HG03095 (cell line): Measurements from ENCODE around the gene PIK3R6.
"Not testable (repeated sequence)": the region's sequence is repeated elsewhere in the genome, so short reads cannot be mapped to it uniquely, and the experiment has no call there.

Experiments used
- ATAC-seq: cut with Tn5 transposase; IDR thresholded peaks from one replicate; pipeline ENCODE4 v1.9.1; 2021; ENCODE audit warnings: moderate library complexity; ENCODE audit not compliant: unreplicated experiment

Gene PIK3R6

DNA sequence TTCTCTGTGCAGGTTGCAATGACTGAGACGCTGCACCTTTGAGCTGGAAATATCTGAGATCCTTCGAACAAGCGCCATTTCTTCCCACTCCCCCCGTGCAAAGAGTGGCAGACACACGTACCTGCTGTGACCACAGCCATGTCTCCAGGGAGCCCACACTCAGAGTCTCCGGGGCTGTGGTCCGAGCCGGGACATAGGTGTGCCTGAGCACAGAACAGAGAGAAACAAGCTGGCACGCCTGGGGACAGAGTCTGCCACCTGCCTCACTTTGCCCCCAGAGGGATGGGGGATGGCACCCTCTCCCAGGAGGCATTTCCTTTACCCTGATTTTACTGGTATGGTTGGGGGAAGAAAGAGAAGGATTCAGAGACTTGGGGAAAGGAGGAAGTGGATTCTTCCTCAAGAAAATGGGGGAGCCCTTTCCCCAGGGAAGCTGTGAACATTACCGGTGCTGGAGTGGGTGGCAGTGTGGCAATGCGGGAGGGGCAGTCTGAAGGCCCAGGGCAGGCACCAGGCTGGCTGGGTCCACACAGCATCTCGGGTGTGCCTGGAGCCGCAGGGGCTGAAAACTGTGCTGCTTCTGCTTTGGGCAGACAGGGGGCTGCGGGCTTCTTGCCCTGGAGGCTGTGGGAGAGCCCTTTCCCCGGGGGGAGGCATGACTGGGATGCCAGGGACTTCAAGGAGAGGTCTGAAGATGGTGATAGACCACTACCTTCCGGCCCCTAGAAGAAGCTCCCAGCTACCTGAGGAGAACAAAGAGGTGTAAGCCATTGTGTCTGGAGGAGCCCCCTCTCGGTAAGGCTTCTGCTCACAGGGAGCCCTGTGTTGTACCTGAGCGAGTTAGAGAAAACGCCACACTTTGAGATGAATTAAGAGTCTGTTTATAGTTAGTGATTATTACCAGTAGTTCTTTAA, 6.6 kb upstream of the PIK3R6 start:
- ATAC-seq: no peak

DNA sequence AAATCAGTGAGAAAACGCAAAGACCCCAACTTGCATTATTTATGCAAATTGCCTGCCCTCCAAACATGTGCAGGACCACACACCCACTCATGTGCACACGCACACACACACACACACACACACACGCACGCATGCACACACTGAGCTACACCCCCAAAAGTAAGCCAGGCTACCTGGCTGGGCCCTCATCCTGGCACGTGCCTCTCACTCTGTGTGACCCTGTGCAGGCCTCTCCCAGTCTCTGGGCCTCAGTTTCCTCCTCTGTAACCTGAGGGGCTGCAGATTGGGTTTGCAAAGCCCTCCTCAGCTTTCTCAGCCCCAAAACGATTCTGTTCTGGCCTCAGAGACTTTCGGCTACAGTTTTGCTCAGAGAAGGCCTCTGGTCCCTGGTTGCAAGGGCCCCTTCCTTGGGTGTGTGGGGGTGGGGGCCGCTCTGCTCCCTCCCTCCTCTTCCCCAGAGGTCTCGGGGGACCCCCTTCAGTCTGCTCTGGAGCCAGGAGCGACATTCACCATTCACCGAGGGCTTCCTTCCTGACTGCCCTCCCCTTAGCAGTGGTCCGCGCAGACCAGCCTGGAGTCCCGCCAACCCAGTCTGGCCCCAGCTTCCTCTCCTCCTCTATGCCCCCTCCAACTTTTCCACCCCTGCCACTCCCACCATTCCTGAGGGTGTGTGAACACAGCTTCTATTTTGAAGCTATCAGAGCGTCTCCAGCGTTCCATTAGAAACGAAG, 5.4 kb upstream of the PIK3R6 start:
- no peak for ATAC-seq

DNA sequence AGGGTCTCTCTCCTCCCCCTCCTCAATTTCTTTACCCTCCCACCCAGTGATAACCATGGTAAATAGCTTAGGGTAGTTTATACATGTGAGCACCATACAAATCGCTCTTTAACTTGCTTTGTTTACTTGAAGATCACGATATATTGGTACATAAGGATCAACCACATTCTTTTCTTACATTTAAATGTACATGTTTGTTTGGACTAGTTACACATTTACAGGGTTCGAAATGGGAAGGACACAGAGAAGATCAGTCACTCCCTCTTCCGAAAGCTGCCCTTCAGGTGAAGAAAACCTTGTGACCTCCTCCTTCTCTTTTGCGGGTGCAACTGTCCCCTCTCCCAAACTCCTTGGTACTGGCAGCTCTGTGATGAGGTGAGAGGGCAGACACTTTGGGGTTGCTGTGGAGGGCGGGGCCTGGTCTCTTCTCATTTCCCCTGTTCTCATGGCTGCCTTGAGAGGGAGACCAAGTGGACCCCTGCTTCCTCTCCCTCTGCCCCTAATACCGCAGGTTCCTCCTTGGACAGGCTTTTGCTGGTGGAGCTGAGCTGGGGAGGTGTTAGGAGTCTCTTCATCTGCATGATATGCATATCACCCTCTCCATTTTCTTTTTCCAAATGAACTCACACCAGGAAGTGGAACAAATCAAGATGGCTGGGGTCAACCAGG, 4.7 kb upstream of the PIK3R6 start:
- ATAC-seq: no peak

DNA sequence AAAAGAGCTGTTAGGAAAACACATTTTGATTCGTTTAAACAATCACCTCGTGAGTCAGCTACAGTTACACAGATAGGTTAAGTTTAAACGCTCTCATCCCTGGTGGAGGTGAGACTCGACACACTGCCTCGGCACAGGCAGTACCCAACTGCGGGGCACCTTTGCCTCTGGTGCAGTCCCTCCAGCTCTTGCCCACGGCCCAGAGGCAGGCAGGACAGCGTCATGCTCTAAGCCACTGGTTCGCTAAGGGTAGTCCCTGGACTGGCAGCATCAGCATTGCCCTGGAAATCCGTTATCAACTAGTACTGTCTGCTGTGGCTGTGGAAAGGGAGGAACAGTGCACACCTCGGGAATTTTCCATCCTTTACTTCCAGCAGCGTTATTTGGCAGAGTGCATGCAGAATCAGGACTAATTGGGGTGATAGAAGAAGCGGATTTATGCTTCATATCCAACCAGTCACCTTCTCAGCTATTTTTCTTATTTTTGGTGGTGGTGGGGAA, 3.7 kb upstream of the PIK3R6 start:
- no peak for ATAC-seq

DNA sequence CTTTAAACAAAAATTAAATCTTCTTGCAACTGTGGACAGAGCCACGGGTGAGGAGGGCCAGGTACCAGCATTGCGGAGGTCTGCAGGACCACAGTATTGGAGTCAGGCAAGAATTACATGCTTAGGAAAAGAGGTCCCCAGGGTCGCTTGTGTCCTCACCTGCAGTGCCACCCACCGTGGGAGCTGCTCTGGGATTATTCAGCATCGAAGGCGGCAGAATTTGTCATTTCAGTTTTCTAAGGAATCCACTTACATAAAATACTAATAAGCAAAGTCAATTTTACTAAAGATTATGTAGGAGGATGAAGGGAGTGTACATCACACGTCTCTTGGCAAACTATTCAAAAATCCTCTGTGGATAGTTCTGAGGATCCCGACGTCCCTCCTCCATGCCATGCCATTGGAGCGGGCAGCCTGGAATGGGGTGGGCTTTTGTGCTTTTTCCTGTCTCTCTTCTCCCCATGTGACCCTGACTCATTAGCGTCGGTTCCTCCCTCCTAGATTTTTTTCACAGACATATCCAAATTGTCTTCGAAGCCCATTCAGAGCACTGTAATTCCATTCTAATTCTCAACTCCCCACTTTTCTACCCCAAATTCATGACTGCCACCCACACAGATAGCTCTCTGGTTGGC, 3.0 kb upstream of the PIK3R6 start:
- ATAC-seq: no peak

DNA sequence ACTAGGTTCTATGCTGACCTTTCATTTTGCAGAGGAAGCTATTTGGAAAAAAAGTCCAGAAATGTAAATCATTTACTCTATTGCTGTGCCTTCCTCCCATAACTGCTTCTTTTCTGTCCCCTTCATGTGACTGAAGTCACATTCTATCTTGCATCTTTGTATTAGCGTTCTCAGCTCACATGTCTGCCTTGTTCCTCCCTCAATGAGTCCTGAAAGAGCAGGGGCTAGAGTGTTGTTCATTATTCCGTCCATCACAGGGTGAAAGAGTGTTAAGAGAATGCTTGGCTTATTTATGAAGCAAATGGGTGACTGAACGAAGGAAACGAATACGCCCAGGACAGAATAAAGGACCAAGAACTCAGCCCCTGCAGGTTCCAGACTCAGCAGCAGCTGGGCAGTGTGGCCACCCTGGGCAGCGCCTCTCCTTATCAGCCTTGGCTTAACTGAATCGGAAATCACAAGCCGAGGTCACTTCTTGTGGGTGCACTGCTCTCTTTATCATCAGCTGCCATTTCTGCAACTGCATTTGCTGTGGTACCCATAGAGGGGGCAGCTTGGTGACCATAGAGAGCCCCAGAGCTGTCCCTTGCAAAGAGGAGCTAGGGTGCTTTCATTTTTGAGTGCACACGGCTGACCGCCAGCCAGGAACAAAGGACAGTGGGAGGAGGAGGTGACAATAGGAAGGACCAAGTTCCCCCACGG, 1.8 kb upstream of the PIK3R6 start:
- ATAC-seq: no peak

DNA sequence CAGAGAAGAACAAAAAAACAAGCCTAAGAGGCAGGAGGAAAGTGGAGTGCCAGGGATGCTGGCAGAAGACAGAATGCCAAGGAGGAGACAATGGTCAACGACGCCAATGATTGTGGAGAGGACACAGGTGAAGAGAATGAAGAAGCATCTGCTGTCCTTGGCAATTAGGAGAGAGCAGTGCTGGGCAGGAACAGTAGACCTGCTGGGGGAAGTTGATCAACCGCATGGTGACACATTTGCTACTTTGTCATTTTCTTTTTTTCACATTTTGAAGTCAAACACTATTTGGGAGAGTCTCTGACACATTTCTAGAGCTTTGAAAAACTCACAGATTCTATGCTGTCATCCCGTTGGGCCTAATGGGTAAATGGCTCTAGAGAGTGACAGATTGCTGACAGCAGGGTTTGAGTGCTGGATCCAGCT, 1.1 kb upstream of the PIK3R6 start:
- ATAC-seq: peak; percentile 53

DNA sequence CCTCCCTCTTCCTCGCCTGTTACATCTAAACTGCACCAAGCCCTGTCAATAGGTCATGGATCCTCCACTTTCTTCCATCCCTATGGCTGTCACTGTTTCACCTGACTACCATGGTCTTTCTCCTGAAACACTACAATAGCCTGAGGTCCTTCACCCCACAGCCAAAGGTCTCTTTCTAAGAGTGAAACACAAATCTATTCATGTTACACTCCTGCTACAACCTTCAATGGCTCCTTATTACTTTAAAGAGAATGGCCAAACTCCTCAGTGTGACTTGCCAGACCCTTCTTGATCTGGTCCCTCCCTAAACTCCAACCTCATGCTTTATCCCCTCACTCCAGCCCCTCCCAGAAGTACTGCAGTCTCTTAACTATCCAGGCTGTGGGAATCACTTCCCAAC, 618 bp upstream of the PIK3R6 start:
- ATAC-seq: no peak

DNA sequence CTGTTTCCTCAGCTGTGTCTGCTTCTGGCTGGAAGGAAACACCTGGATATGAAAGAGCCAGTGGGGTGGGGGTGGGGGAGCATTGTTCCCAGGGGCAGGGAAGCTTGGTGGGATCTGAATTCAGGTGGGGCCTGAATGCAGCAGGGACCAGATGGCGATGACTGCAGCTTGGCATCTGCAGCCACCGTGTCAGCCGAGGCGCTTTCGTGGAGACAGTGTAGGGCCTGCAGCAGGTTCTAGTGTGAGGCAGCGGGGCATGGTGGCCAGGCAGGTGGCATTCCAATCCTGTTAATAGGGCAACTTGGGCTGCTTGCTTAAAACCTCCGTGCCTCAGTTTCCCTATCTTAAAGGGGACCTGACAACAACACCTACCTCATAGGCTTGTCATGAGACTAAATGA, 1.7 kb downstream of the PIK3R6 start:
- no peak for ATAC-seq

DNA sequence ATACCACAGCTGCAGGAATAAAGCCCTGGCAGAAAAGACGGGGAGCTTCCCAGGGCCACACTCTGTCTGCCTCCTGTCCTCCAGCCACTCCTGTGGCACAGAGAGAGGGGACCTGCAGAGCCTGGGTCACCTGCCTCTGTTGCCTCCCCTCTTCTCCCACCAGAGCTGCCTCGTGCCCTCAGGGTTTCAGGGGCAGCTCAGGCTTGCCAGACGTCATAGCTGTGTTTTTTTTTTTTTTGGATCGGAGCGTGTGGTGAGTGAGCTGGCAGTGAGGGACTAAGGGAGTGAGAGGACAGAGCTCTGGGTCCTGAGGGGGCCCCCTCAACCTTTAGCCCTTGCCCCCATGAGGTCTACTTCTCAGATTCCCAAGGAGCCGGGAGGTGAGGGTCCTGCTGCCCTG, 2.1 kb downstream of the PIK3R6 start:
- no peak for ATAC-seq

DNA sequence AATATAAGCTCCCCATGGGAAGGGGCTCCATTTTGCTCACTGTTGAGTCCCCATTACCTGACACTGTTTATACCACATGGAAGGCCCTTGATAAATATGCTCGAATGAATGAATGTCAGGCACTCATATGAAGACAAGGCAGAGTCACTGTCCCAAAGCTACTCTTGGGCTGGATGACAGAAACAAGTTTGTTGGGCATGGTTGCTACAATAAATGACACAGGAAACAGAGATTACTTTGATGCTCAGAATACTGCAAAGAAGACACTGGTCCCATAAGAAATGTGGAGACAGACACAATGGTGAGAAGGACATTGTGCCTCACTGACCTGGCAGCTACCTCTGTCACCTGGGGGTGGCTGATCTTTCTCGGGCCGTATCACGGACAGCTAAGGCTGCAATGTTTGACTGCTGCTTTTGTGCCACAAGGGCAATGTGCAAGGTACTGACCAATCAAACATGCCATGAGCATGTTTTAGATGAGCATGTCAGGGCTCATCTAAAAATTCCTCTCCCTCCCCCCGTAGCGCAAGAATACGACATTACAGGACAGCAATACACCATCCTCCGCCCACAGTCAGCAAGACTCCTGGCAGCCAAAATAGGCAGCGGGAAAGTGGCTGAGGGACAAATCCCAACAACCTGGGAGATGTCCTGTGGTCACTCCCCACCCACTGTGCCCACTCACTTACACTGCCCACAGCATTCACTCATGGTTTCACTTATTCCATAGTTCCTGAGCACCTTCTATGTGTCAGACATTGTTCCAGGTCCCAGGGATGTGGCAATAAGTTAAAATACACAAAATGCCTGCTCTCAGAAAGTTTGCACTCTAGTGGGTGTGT, 5.0 kb downstream of the PIK3R6 start:
- ATAC-seq: no peak

DNA sequence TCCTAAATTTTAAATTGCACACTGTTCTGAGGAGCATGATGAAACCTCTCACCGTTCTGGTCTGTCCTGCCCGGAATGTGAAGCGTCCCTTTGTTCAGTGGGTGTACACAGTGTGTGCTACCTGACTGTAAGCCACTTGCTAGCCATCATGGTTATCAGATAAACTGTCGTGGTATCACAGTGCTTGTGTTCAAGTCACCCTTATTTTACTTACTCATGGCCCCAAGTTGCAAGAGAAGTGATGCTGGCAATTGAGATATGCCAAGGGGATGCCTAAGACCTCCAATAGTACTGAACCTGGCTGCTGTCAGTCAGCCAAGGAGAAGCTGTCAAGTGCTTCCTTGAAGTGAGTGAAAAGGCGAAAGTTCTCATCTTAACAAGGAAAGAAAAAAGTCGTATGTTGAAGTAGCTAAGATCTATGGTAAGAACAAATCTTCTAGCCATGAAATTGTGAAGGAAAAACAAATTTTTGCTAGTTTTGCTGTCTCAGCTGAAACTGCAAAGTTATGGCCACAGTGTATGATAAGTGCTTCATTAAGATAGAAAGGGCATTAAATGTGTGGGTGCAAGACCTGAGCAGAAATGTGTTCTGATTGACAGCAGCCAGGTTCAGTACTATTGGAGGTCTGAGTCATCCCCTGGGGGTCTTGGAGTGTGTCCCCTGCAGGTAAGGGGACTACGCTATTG, 5.8 kb downstream of the PIK3R6 start:
- ATAC-seq: no peak

DNA sequence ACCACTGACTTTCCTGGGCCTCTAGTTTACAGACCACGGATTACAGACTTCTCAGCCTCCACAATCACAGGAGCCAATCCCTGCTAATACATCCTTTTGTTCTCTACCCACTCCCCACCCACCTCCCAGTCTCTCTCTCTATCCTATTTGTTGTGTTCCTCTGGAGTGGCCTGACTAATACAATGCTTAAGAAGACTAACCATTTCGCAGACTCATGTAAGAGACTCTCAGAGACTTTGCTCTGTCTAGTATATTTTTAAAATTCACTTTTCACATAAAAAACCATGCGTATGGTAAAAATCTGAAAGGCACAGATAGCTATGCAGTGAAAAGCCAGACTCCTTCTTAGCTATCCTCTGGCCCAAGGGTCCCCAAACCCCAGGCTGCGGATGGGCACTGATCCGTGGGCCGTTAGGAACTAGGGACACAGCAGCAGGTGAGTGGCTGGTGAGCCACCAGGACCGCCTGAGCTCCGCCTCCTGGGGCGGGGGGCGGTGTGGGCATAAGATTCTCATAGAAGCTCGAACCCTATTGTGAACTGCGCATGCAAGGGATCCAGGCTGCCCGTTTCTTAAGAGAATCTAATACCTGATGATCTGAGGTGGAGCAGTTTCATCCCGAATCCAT, 7.6 kb downstream of the PIK3R6 start:
- no peak for ATAC-seq

DNA sequence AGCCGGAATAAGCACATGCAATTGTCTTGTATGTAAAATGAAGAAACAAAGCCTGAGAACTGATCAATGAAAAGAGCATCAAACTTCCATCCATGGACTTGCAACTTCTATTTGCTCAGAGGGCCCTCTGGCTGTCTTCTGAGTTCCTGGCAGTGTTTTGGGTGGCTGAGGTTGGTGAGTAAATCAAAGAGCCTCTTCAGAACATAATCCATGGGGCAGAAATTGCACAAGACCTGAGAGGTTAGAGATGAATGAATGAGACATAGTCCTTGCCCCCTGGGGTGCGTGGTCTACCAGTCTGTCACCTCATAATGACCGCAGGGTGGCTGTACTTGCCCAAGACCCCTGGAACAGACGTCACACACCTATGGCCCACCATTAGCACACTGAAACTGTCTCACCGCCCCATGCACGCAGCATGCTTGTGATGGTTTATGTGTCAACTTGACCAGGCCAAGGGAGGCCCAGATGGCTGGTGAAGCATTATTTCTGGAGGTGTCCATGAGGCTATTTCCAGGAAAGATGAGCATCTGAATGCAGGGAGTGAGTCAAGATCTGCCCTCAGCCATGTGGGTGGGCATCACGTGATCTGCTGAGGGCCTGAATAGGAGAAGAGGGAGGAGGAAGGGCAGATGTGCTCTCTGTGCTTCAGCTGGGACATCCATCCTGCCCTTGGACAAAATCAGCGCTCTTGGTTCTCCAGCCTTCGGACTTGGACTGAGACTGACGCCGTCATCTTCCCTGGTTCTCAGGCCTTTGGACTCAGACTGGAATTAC, 8.3 kb downstream of the PIK3R6 start:
- ATAC-seq: no peak

DNA sequence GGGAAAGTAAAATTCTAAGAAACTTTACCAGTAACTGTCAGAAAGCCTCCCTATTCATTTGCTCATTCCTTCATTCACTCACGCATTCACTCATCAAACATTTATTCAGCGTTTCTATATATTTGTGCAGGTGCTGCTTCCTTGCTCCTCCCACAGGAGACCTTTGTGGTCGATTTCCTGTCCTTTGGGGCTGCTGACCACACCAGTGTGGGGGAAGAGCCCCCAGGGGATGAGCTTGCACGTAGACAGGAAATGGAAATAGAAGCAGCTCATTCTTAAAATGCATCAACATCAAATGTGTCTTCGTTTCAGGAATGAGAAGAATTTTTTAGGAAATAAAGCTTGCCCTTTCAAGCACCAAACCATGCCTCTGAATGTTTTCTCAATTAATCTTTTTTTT, 9.6 kb downstream of the PIK3R6 start:
- ATAC-seq: peak; percentile 49

DNA sequence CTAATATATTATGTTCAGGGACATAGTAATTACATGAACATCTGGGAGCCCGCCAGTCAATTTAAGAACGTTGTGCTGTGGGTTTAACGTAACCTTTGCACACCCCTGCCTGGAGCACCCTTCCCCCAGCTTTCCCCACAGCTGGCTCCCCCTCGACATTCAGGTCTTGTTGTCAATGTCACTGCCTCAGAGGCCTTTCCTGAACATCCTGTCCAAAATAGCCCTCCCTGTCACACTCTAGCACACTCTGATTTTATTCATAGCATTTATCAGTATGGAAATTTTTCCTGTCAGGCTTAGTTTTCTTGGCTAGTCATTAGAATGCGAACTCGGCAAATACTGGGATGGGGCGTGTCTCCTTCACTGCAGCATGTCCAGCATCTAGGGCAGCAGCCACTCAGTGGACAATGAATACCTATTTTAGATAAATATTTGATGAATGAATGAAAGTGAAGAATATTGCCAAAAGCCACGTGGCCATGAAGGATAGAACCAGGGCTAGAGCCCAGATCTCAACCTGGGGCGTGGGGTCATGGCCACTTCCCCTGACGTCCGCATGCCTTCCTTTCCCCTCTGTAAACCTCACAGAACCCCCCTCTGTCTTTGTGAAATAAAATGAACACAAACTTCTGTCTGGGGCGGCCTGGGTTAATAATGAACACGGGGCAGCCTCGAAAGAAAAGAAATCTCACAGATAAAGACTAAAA, 10.5 kb downstream of the PIK3R6 start:
- ATAC-seq: no peak

DNA sequence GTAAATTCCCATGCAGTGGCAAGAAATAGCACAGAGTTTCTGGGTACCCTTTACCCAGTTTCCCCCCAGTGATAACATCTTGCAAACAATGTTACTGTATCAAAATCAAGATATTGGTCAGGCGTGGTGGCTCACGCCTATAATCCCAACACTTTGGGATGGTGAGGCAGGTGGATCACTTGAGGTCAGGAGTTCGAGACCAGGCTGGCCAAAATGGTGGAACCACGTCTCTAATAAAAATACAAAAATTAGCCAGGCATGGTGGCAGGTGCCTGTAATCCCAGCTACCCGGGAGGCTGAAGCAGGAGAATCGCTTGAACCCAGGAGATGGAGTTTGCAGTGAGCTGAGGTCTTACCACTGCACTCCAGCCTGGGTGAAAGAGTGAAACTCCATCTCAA, 11.3 kb downstream of the PIK3R6 start:
- not testable (repeated sequence) for ATAC-seq
